SK-N-MC (cell line): ENCODE results near the gene PI16.
"Not testable (repeated sequence)": the region's sequence is repeated elsewhere in the genome, so short reads cannot be mapped to it uniquely, and the experiment has no call there.

Experiments
- DNase-seq: peaks from one replicate; pipeline ENCODE4 v3.0.0-alpha.2; 2011; ENCODE audit warnings: low read depth, low spot score
- H3K27ac ChIP-seq: fragments of 200-600 bp; sonication (generic); 2 replicates; pipeline ENCODE4 v1.5.1; 2016; ENCODE audit warnings: mixed run types
- H3K36me3 ChIP-seq: fragments of 200-600 bp; sonication (generic); 2 replicates; pipeline ENCODE4 v1.6.1; 2017; ENCODE audit warnings: antibody characterized with exemption, low read length, mixed read lengths; ENCODE audit not compliant: insufficient read depth
- H3K4me3 ChIP-seq: fragments of 200-600 bp; sonication (generic); 2 replicates; pipeline ENCODE4 v1.5.1; 2016
- H3K9ac ChIP-seq: fragments of 200-600 bp; sonication (generic); 2 replicates; pipeline ENCODE4 v1.8.0; 2017; ENCODE audit warnings: mixed run types, mixed read lengths; ENCODE audit not compliant: insufficient read length
- H3K9me3 ChIP-seq: fragments of 200-600 bp; sonication (generic); 2 replicates; pipeline ENCODE4 v1.6.1; 2017; ENCODE audit warnings: low read depth, mild to moderate bottlenecking, antibody characterized with exemption, low read length, moderate library complexity, mixed read lengths
- EZH2 ChIP-seq: fragments of 200-600 bp; sonication (generic); IDR thresholded peaks from one replicate; pipeline ENCODE4 v1.6.1; 2017; ENCODE audit warnings: antibody characterized with exemption
- FOXP2 ChIP-seq: optimal IDR thresholded peaks from 2 replicates; pipeline ENCODE3; 2011; ENCODE audit warnings: mild to moderate bottlenecking, moderate library complexity; ENCODE audit not compliant: insufficient read depth; ENCODE audit errors: extremely low read length, control extremely low read depth
- POLR2AphosphoS5 ChIP-seq: IDR thresholded peaks from 2 replicates; pipeline ENCODE4 v1.6.1; 2012; ENCODE audit warnings: mild to moderate bottlenecking, low read depth, low read length, borderline replicate concordance

Gene PI16

GRCh38 chr6:36980129-36980528 lies 25.6 kb downstream of the PI16 start:
- no peaks in the 10 kb centered on the region for H3K9me3 ChIP-seq
- H3K4me3 ChIP-seq: no peak overlapping the region
- peaks cover 47% of the 10 kb centered on the region for H3K36me3 ChIP-seq
- TF ChIP-seq POLR2AphosphoS5: no peak
- TF ChIP-seq FOXP2: no peak
- TF ChIP-seq EZH2: no peak
- no peak for DNase-seq
- H3K9ac ChIP-seq: no peak overlapping the region
- no peak overlapping the region for H3K27ac ChIP-seq

GRCh38 chr6:36980876-36981619 lies 26.5 kb downstream of the PI16 start:
- peaks cover 37% of the 10 kb centered on the region for H3K36me3 ChIP-seq
- H3K27ac ChIP-seq: no peak overlapping the region
- TF ChIP-seq EZH2 (no peak), FOXP2 (no peak), POLR2AphosphoS5 (no peak)

GRCh38 chr6:36983538-36983937 lies 29.0 kb downstream of the PI16 start:
- Histone ChIP-seq H3K4me3 (no peak overlapping the region), H3K27ac (no peak overlapping the region)
- TF ChIP-seq FOXP2 (no peak), EZH2 (no peak), POLR2AphosphoS5 (no peak)

More at GRCh38 chr6:36980876-36981619, 26.5 kb downstream of the PI16 start:
- no peak overlapping the region for H3K9ac ChIP-seq
- no peaks in the 10 kb centered on the region for H3K9me3 ChIP-seq
- no peak for DNase-seq
- no peak overlapping the region for H3K4me3 ChIP-seq

GRCh38 chr6:36984581-36985416 lies 30.3 kb downstream of the PI16 start:
- H3K4me3 ChIP-seq: peak overlapping the region; percentile 90
- peaks cover 4% of the 10 kb centered on the region; the same call in 1 of the 2 replicates for H3K36me3 ChIP-seq
- no peak for DNase-seq
- H3K9ac ChIP-seq: peak overlapping the region; percentile 90
- no peak overlapping the region for H3K27ac ChIP-seq
- 0 out of 2 replicates have a peak, but pooled peaks have one; percentile 30 for TF ChIP-seq POLR2AphosphoS5
- TF ChIP-seq FOXP2: no peak
- no peaks in the 10 kb centered on the region for H3K9me3 ChIP-seq

More at GRCh38 chr6:36983538-36983937, 29.0 kb downstream of the PI16 start:
- peaks cover 13% of the 10 kb centered on the region for H3K36me3 ChIP-seq
- H3K9ac ChIP-seq: no peak overlapping the region
- no peaks in the 10 kb centered on the region for H3K9me3 ChIP-seq
- no peak for DNase-seq

GRCh38 chr6:36985417-36985807 lies 30.9 kb downstream of the PI16 start:
- peak overlapping the region; percentile 90 for H3K4me3 ChIP-seq
- H3K9me3 ChIP-seq: no peaks in the 10 kb centered on the region
- peaks cover 3% of the 10 kb centered on the region; the same call in 1 of the 2 replicates for H3K36me3 ChIP-seq
- no peak for TF ChIP-seq EZH2
- no peak for TF ChIP-seq POLR2AphosphoS5
- TF ChIP-seq FOXP2: no peak
- peak overlapping the region; percentile 90 for H3K9ac ChIP-seq
- no peak for DNase-seq
- H3K27ac ChIP-seq: no peak overlapping the region; the same call in 1 of the 2 replicates

GRCh38 chr6:36985808-36986703 lies 31.5 kb downstream of the PI16 start, which contains the start of gene MTCH1:
Gene MTCH1, minus strand, starts transcription at chr6:36986196. Its CDS starts 23 bp downstream, at chr6:36986173.
- no peak for TF ChIP-seq EZH2
- peak; percentile 84 for TF ChIP-seq POLR2AphosphoS5
- peak within 1 kb of the TSS; percentile 90 for H3K9ac ChIP-seq
- peak within 1 kb of the TSS; percentile 90 for H3K4me3 ChIP-seq
- no peaks in the 10 kb centered on the region for H3K9me3 ChIP-seq
- peak within 1 kb of the TSS; percentile 85 for H3K27ac ChIP-seq
- no peak for DNase-seq
- H3K36me3 ChIP-seq: no peaks in the 10 kb centered on the region; the same call in 1 of the 2 replicates

- Histone ChIP-seq H3K27ac (peak overlapping the region; percentile 85; the same call in 1 of the 2 replicates), H3K9me3 (no peaks in the 10 kb centered on the region), H3K4me3 (peak overlapping the region; percentile 90), H3K9ac (peak overlapping the region; percentile 90), H3K36me3 (no peaks in the 10 kb centered on the region)
- TF ChIP-seq POLR2AphosphoS5 (no peak; the same call in 1 of the 2 replicates), EZH2 (no peak), FOXP2 (no peak)
- no peak for DNase-seq
These were observed 32.1 kb downstream of the PI16 start for GRCh38 chr6:36986704-36987047.

GRCh38 chr6:36989264-36989663 lies 34.7 kb downstream of the PI16 start:
- H3K4me3 ChIP-seq: no peak overlapping the region
- H3K27ac ChIP-seq: no peak overlapping the region
- DNase-seq: no peak
- no peaks in the 10 kb centered on the region for H3K36me3 ChIP-seq
- TF ChIP-seq FOXP2: no peak
- no peak for TF ChIP-seq EZH2
- TF ChIP-seq POLR2AphosphoS5: no peak
- H3K9ac ChIP-seq: no peak overlapping the region
- no peaks in the 10 kb centered on the region for H3K9me3 ChIP-seq

- H3K27ac ChIP-seq, H3K9me3 ChIP-seq, DNase-seq, H3K9ac ChIP-seq, H3K4me3 ChIP-seq, H3K36me3 ChIP-seq: not testable (repeated sequence)
These were observed 35.9 kb downstream of the PI16 start for GRCh38 chr6:36990401-36990800.
